OCI-LY1 (cell line): ENCODE results near the gene STAT5B.

Experiments used
- H2AFZ ChIP-seq: fragments of 200-600 bp; sonication (generic), shearing (Covaris generic); 2 replicates; pipeline ENCODE4 v1.6.0; 2014; ENCODE audit warnings: antibody characterized with exemption, mild to moderate bottlenecking, low read length
- H3F3A ChIP-seq: fragments of 200-600 bp; sonication (generic), shearing (Covaris generic); 2 replicates; pipeline ENCODE4 v1.6.0; 2014; ENCODE audit warnings: mild to moderate bottlenecking, antibody characterized with exemption, low read length, moderate library complexity; ENCODE audit not compliant: insufficient read depth
- H3K27ac ChIP-seq: fragments of 200-600 bp; sonication (generic); 2 replicates; pipeline ENCODE4 v1.5.1; 2014; ENCODE audit warnings: low read length, mixed run types, mild to moderate bottlenecking, low read depth; ENCODE audit not compliant: poor library complexity, severe bottlenecking
- H3K27me3 ChIP-seq: fragments of 200-600 bp; sonication (generic); 2 replicates; pipeline ENCODE4 v1.6.0; 2014; ENCODE audit warnings: antibody characterized with exemption, mild to moderate bottlenecking, low read length, moderate library complexity; ENCODE audit not compliant: insufficient read depth
- H3K36me3 ChIP-seq: fragments of 200-600 bp; sonication (generic); 2 replicates; pipeline ENCODE4 v1.6.1; 2014; ENCODE audit warnings: mild to moderate bottlenecking, antibody characterized with exemption, low read length, moderate library complexity, mixed read lengths; ENCODE audit not compliant: insufficient read depth
- H3K4me1 ChIP-seq: fragments of 200-600 bp; sonication (generic); 2 replicates; pipeline ENCODE4 v1.5.1; 2014; ENCODE audit warnings: mild to moderate bottlenecking, low read length, moderate library complexity; ENCODE audit not compliant: insufficient read depth, severe bottlenecking
- H3K4me2 ChIP-seq: fragments of 200-600 bp; sonication (generic), shearing (Covaris generic); 2 replicates; pipeline ENCODE4 v1.6.1; 2014; ENCODE audit warnings: low read length
- H3K4me3 ChIP-seq: fragments of 200-600 bp; sonication (generic); 2 replicates; pipeline ENCODE4 v1.5.1; 2014; ENCODE audit warnings: low read length, low read depth, mild to moderate bottlenecking, mixed read lengths; ENCODE audit not compliant: poor library complexity, severe bottlenecking
- H3K79me2 ChIP-seq: fragments of 200-600 bp; shearing (Covaris generic); 2 replicates; pipeline ENCODE4 v1.6.1; 2016; ENCODE audit warnings: mixed run types, low read length, mixed read lengths; ENCODE audit not compliant: insufficient read depth
- H3K9ac ChIP-seq: fragments of 200-600 bp; sonication (generic), shearing (Covaris generic); 2 replicates; pipeline ENCODE4 v1.6.1; 2014; ENCODE audit warnings: mild to moderate bottlenecking, low read length, mixed read lengths
- H3K9me2 ChIP-seq: fragments of 200-600 bp; sonication (generic), shearing (Covaris generic); 2 replicates; pipeline ENCODE4 v1.6.1; 2014; ENCODE audit warnings: low read depth, mild to moderate bottlenecking, low read length, mixed read lengths
- H3K9me3 ChIP-seq: fragments of 200-600 bp; shearing (Covaris generic); 2 replicates; pipeline ENCODE4 v1.6.1; 2014; ENCODE audit warnings: low read length, mixed read lengths
- H4K20me1 ChIP-seq: fragments of 200-600 bp; sonication (generic), shearing (Covaris generic); 2 replicates; pipeline ENCODE4 v1.6.0; 2016; ENCODE audit warnings: mild to moderate bottlenecking, low read length; ENCODE audit not compliant: insufficient read depth
- CTCF ChIP-seq: fragments of 200-600 bp; sonication (generic), shearing (Covaris generic); IDR thresholded peaks from 2 replicates; pipeline ENCODE4 v1.5.1; 2017; ENCODE audit warnings: mild to moderate bottlenecking, antibody characterized with exemption, low read length, moderate library complexity, mixed read lengths
- EZH2 ChIP-seq: fragments of 200-600 bp; sonication (generic), shearing (Covaris generic); IDR thresholded peaks from 2 replicates; pipeline ENCODE4 v1.8.0; 2017; ENCODE audit warnings: borderline replicate concordance, mixed run types, mild to moderate bottlenecking, antibody characterized with exemption, low read length, moderate library complexity, mixed read lengths

STAT5B gene

GRCh38 chr17:42279776-42280630 is 3.8 kb upstream of the STAT5B start:
- no peaks in the 10 kb centered on the region for H4K20me1 ChIP-seq
- no peaks in the 10 kb centered on the region for H3K36me3 ChIP-seq
- H3K9ac ChIP-seq, result no peak overlapping the region

GRCh38 chr17:42277342-42277712 is 1.1 kb upstream of the STAT5B start:
- no peak overlapping the region for H3K4me2 ChIP-seq
- H3K9me3 ChIP-seq, result no peaks in the 10 kb centered on the region
- no peak overlapping the region for H2AFZ ChIP-seq
- H3K4me3 ChIP-seq, result no peak overlapping the region
- TF ChIP-seq CTCF, result no peak
- no peak for TF ChIP-seq EZH2
- no peaks in the 10 kb centered on the region for H3K36me3 ChIP-seq
- peaks cover 4% of the 10 kb centered on the region; the same call in 1 of the 2 replicates for H3K27me3 ChIP-seq
- no peaks in the 10 kb centered on the region for H3K9me2 ChIP-seq
- peaks cover 16% of the 10 kb centered on the region for H3K4me1 ChIP-seq
- no peak overlapping the region for H3K9ac ChIP-seq
- no peaks in the 10 kb centered on the region for H4K20me1 ChIP-seq
- no peaks in the 10 kb centered on the region for H3K79me2 ChIP-seq
- H3K27ac ChIP-seq, result no peak overlapping the region
- H3F3A ChIP-seq, result no peaks in the 10 kb centered on the region

More at GRCh38 chr17:42279776-42280630, 3.8 kb upstream of the STAT5B start:
- H3K27ac ChIP-seq, result no peak overlapping the region
- H3K9me2 ChIP-seq, result no peaks in the 10 kb centered on the region
- no peaks in the 10 kb centered on the region for H3K9me3 ChIP-seq
- peaks cover 6% of the 10 kb centered on the region; the same call in 1 of the 2 replicates for H3K27me3 ChIP-seq
- H2AFZ ChIP-seq, result no peak overlapping the region
- H3K4me2 ChIP-seq, result no peak overlapping the region
- no peaks in the 10 kb centered on the region for H3F3A ChIP-seq
- H3K79me2 ChIP-seq, result no peaks in the 10 kb centered on the region
- TF ChIP-seq EZH2 (no peak), CTCF (no peak)
- H3K4me1 ChIP-seq, result peaks cover 12% of the 10 kb centered on the region
- no peak overlapping the region for H3K4me3 ChIP-seq

GRCh38 chr17:42276609-42277341 is 584 bp upstream of the STAT5B start:
- 0 out of 2 replicates have a peak overlapping the region, but pooled peaks have one; percentile 30 for H2AFZ ChIP-seq
- H3K9me2 ChIP-seq, result no peaks in the 10 kb centered on the region
- H3K4me1 ChIP-seq, result peaks cover 16% of the 10 kb centered on the region
- peaks cover 4% of the 10 kb centered on the region; the same call in 1 of the 2 replicates for H3K27me3 ChIP-seq
- H3K36me3 ChIP-seq, result no peaks in the 10 kb centered on the region
- H3F3A ChIP-seq, result no peaks in the 10 kb centered on the region
- peak overlapping the region; percentile 83 for H3K4me2 ChIP-seq
- peak overlapping the region; percentile 79 for H3K9ac ChIP-seq
- TF ChIP-seq CTCF (no peak), EZH2 (no peak)
- no peaks in the 10 kb centered on the region for H4K20me1 ChIP-seq
- no peaks in the 10 kb centered on the region for H3K79me2 ChIP-seq
- H3K4me3 ChIP-seq, result peak overlapping the region; percentile 93
- no peak overlapping the region for H3K27ac ChIP-seq
- H3K9me3 ChIP-seq, result no peaks in the 10 kb centered on the region
